A549 (cell line): ENCODE results near the gene EDARADD.

Source experiments
- CEBPB ChIP-seq, 2 experiments: fragments of >200 bp in 1 of 2; sonication (Bioruptor Twin) in 1 of 2; formaldehyde crosslinking in 1 of 2; IDR thresholded peaks; 2 replicates each; pipeline ENCODE4 v1.6.1; 2012 to 2016
- EP300 ChIP-seq, 2 experiments: fragments of >200 bp; sonication (Bioruptor Twin); formaldehyde crosslinking; IDR thresholded peaks; 2 replicates in 1 of 2; 3 replicates in 1 of 2; pipeline ENCODE4 v1.6.1; 2016 to 2017
- HDAC2 ChIP-seq: fragments of 200-600 bp; sonication (generic); IDR thresholded peaks from 2 replicates; pipeline ENCODE4 v1.6.1; 2016
- JUN ChIP-seq, 2 experiments: fragments of >200 bp; sonication (Bioruptor Twin); formaldehyde crosslinking; IDR thresholded peaks; 2 replicates in 1 of 2; 3 replicates in 1 of 2; pipeline ENCODE4 v1.6.1; 2016 to 2017
- MAFK ChIP-seq: fragments of 450-650 bp; IDR thresholded peaks from 2 replicates; pipeline ENCODE4 v1.6.1; 2014; ENCODE audit not compliant: partially characterized antibody
- POLR2A ChIP-seq: IDR thresholded peaks from 2 replicates; pipeline ENCODE4 v1.6.1; 2012; ENCODE audit warnings: mild to moderate bottlenecking, low read length
- RAD21 ChIP-seq, 2 experiments: fragments of >200 bp in 1 of 2; sonication (Bioruptor Twin) in 1 of 2; formaldehyde crosslinking in 1 of 2; IDR thresholded peaks in 1 of 2; conservative IDR thresholded peaks in 1 of 2; 2 replicates in 1 of 2; 3 replicates in 1 of 2; pipeline ENCODE4 v1.6.1; 2012 to 2018; ENCODE audit warnings: inconsistent platforms in 1 of 2
- RFX5 ChIP-seq: fragments of 450-650 bp; IDR thresholded peaks from 2 replicates; pipeline ENCODE4 v1.7.1; 2014; ENCODE audit warnings: antibody characterized with exemption, mild to moderate bottlenecking, moderate library complexity
- SREBF2 ChIP-seq: fragments of 450-650 bp; IDR thresholded peaks from 2 replicates; pipeline ENCODE4 v1.6.1; 2014; ENCODE audit warnings: mild to moderate bottlenecking, moderate library complexity
- TF ChIP-seq, protein P1 (sequence below): fragments of >200 bp; sonication (Bioruptor Twin); formaldehyde crosslinking; IDR thresholded peaks from 3 replicates; pipeline ENCODE4 v1.5.1; 2016

DNA sequence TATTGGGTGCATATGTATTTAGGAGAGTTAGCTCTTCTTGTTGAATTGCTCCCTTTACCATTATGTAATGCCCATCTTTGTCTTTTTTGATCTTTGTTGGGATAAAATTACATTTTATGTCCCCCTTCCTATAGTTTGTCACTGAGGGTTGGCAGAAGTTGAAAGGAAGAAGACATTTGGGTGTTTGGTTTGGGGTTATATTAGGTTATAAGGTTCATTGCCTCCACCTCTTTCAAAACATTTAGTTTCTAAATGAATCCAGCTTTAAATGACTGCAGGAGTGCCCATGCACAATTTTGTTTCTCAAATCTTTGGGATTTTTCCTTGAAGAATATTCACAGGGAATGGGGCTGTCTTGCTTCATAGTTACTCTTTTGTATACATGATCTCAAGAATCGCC lies 115.1 kb downstream of the EDARADD start:
- TF ChIP-seq POLR2A (no peak), EP300 (IDR thresholded peaks at IDR 0.05) (no peak), CEBPB (IDR thresholded peaks at IDR 0.05) (no peak), JUN (IDR thresholded peaks at IDR 0.05) (no peak), RFX5 (no peak), HDAC2 (no peak), RAD21 (conservative IDR thresholded peaks at IDR 0.05 in 1 of 2, IDR thresholded peaks at IDR 0.05 in 1 of 2) (no peak), SREBF2 (no peak), MAFK (no peak)
- TF ChIP-seq, protein P1, sequence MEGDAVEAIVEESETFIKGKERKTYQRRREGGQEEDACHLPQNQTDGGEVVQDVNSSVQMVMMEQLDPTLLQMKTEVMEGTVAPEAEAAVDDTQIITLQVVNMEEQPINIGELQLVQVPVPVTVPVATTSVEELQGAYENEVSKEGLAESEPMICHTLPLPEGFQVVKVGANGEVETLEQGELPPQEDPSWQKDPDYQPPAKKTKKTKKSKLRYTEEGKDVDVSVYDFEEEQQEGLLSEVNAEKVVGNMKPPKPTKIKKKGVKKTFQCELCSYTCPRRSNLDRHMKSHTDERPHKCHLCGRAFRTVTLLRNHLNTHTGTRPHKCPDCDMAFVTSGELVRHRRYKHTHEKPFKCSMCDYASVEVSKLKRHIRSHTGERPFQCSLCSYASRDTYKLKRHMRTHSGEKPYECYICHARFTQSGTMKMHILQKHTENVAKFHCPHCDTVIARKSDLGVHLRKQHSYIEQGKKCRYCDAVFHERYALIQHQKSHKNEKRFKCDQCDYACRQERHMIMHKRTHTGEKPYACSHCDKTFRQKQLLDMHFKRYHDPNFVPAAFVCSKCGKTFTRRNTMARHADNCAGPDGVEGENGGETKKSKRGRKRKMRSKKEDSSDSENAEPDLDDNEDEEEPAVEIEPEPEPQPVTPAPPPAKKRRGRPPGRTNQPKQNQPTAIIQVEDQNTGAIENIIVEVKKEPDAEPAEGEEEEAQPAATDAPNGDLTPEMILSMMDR = no peak
